Fibroblast of mammary gland (primary cell): ENCODE measurements around the gene LRRC32.

ENCODE experiments used
- DNase-seq: peaks from one replicate; pipeline ENCODE4 v3.0.0-alpha.2; 2010; ENCODE audit warnings: low read depth
- H3K4me3 ChIP-seq: 2 replicates; pipeline ENCODE4 v1.5.1; 2011; ENCODE audit warnings: low read depth, mild to moderate bottlenecking, low read length, moderate library complexity; ENCODE audit not compliant: control insufficient read depth
- CTCF ChIP-seq: conservative IDR thresholded peaks from 2 replicates; pipeline ENCODE4 v1.5.1; 2011; ENCODE audit warnings: low read depth, low read length, inconsistent platforms; ENCODE audit not compliant: control insufficient read depth, insufficient read depth

The LRRC32 gene

DNA sequence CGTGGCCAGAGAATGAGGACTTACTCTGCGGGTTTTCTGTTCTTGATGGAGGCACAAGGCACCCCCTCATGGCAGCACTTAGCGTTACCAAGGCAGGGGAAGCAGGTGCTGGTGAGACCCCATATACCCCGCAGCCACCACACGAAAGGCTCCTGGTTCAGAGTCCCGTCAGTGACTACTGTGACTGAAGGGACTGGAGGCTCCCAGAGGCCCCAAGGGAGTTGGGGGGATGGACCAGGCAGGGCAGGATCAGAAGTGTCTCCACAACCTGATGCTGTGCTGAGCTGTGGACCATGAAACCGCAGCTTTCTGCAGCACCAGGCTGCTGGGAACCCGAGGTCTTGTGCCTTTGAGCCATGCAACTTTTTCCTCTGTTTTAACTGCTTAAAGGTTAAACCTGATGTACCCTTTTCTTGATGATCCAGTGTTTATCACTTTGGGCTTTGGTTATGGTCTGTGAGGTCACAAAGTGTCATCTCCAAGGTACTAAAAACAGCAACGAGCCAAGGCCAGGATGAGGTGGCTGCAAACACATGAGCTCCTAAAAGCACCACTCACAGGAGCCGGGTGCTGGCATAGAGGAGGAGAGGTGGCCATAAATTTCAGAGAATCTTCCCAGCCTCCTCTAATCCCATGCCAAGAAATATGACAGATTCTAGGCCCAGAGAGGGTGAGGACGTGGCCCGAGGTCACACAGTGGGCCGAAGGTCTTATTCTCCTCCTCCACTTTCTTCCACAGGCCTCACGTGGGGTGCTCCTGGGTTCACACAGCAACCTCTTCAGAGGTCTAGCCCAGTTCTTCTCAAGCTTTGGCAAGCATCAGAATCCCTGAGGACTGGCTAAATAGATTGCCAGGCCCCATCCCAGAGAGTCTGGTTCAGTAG is 4.2 kb upstream of the LRRC32 start:
- no peak overlapping the region for H3K4me3 ChIP-seq
- TF ChIP-seq CTCF = no peak
- no peak for DNase-seq

DNA sequence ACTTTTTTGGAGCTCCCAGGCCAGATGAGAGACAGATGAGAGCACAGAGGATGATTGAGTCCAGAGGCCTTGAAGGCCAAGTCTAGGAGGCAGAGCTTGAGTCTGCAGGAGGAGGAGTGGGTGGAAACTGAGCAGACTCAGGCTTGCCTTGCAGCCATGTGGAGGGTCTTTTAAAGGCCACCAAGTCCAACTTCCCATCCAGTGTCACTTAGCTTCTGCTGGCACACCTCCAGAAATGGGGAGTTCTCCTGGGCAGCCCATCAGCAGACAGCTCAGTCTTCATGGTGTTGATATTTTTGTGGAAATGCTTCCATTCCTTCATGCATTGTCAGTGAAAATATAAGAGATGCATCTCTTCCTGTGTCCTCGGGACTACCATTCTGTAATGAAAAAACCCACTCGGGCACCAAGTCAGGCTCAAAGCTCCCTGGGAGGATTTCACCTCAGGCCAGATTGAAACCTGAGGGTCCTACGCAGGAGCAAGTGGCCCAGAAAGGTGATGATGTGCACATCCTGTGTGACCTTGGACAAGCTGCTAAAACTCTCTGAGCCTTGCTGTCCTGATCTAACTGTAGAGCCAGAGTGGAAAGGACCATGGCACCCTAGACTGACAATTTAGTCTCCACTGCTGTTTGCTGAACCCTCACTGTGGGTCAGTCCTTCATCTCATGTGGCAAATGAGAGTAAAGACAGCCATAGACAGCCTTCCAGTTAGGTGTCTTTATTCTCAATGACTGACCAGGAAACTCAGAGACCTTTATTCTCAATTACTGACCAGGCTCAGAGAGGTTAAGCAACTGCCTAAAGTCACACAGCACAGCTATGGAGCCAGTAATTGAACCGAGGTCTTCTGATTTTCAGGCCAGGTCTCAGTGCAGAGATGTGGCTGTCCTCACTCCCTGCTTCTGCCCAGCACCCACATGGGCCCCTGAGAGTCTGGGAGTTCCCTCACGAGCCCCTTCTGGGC is 2.9 kb upstream of the LRRC32 start:
- H3K4me3 ChIP-seq = no peak overlapping the region
- no peak for DNase-seq
- TF ChIP-seq CTCF = no peak

- H3K4me3 ChIP-seq = no peak overlapping the region
- no peak for DNase-seq
- no peak for TF ChIP-seq CTCF
Observed at GRCh38 chr11:76672431-76673175, 2.1 kb upstream of the LRRC32 start.

DNA sequence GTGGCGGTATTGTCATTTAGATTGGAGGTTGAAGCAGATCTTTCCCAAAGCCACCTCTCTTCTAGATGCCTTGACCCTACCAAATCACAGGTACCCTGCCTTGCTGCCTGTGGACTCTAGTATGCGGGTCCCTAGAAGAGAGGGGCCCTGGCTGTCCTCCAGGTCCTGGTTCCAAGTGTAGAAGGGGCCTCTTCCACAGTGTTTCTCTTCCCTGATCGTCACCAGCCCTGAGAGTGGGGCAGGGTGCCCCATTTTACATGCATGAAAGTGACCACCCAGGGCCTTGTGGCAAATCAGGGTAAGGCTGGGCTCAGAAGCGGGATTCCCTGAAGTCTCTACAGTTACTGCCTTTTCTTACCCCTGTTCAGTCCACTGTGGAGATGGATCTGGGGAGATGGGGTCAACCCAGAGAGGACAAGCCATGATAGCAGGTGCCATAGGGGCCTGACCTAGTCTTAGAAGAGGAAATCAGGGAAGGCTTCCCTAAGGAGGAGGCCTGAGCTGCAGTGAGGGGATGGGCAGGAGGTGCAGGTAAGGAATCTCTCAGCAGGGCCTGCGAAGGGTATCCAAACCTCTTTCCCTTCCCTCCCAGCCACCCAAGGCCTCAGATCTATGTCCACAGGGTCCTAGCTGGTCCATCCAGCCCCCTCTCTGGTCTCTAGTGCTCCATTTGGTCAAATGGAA is 1.2 kb upstream of the LRRC32 start:
- no peak overlapping the region for H3K4me3 ChIP-seq
- no peak for DNase-seq
- no peak for TF ChIP-seq CTCF

GRCh38 chr11:76671237-76671592 is 668 bp upstream of the LRRC32 start:
- DNase-seq = no peak
- no peak for TF ChIP-seq CTCF
- peak overlapping the region; percentile 42 for H3K4me3 ChIP-seq
